HepG2 (cell line): ENCODE results near the gene LTK. TPM values are rescaled to one million over a fixed set of nuclear protein-coding genes. Genes with fewer than 3 reads are reported as not detected.
A peak's percentile ranks its signal among the peaks of the same experiment; 100 is the strongest.

Source experiments
- AGO2 ChIP-seq: fragments of 200-400 bp; formaldehyde crosslinking; optimal IDR thresholded peaks from 2 replicates; pipeline ENCODE3; 2017; ENCODE audit warnings: mild to moderate bottlenecking, low read depth, low read length, moderate library complexity
- EED ChIP-seq: sonication (generic); formaldehyde crosslinking; IDR thresholded peaks from 2 replicates; pipeline ENCODE4 v1.5.0; 2020; ENCODE audit warnings: mild to moderate bottlenecking, missing genetic modification reagents
- KLF6 ChIP-seq: IDR thresholded peaks from 2 replicates; pipeline ENCODE4 v1.8.0; 2016; ENCODE audit warnings: missing biosample characterization, missing genetic modification reagents
- NFYC ChIP-seq: IDR thresholded peaks from 2 replicates; pipeline ENCODE4 v1.6.1; 2016; ENCODE audit warnings: missing genetic modification reagents, missing compliant biosample characterization
- PBX3 ChIP-seq: sonication (generic); formaldehyde crosslinking; IDR thresholded peaks from 2 replicates; pipeline ENCODE4 v1.8.1; 2023; ENCODE audit warnings: missing genetic modification reagents, inconsistent platforms, borderline replicate concordance
- PRDM15 ChIP-seq: sonication (generic); formaldehyde crosslinking; IDR thresholded peaks from 2 replicates; pipeline ENCODE4 v1.4.0; 2020; ENCODE audit warnings: missing genetic modification reagents
- TMF1 ChIP-seq: sonication (generic); formaldehyde crosslinking; IDR thresholded peaks from 2 replicates; pipeline ENCODE4 v1.8.1; 2022; ENCODE audit warnings: low read depth, missing genetic modification reagents
- ZNF138 ChIP-seq: sonication (generic); formaldehyde crosslinking; IDR thresholded peaks from 2 replicates; pipeline ENCODE4 v1.5.0; 2020; ENCODE audit warnings: mild to moderate bottlenecking, low read depth, missing genetic modification reagents
- ZNF747 ChIP-seq: sonication (generic); formaldehyde crosslinking; IDR thresholded peaks from 2 replicates; pipeline ENCODE4 v1.8.1; 2023; ENCODE audit warnings: missing genetic modification reagents, mild to moderate bottlenecking, borderline replicate concordance
- ZNF788 ChIP-seq: sonication (generic); formaldehyde crosslinking; IDR thresholded peaks from 2 replicates; pipeline ENCODE4 v1.5.0; 2020; ENCODE audit warnings: mild to moderate bottlenecking, missing genetic modification reagents, borderline replicate concordance
- polyA plus RNA-seq, 8 experiments: library from polyadenylated mRNA; depleted of rRNA in 3 of 8; stranded (reverse) in 7 of 8; unstranded in 1 of 8; fragments of >200 nt; fragmentation: Illumina TruSeq in 4 of 8; extraction: Trizol in 4 of 8; gene quantifications; 2 replicates each; pipeline versions ENCODE4 v1.2.1 to v1.2.3, GENCODE V29; 2011 to 2016; ENCODE audit warnings: low read depth in 4 of 8, missing spikeins in 1 of 8, mixed read lengths in 1 of 8; ENCODE audit not compliant: insufficient read depth in 1 of 8
- total RNA-seq, 5 experiments: library from RNA; depleted of rRNA; stranded (reverse); fragments of >200 nt; fragmentation: Illumina TruSeq; extraction: Trizol; gene quantifications; 2 replicates each; pipeline ENCODE4 v1.2.3, GENCODE V29; 2016; ENCODE audit warnings: low read depth in 1 of 5

The LTK gene
- total and polyA plus RNA-seq, 2 of the 13 experiments (the other 11 are each of a cell fraction or from before 2014, with no cell fraction given): 0.01 TPM; not detected in 1

DNA sequence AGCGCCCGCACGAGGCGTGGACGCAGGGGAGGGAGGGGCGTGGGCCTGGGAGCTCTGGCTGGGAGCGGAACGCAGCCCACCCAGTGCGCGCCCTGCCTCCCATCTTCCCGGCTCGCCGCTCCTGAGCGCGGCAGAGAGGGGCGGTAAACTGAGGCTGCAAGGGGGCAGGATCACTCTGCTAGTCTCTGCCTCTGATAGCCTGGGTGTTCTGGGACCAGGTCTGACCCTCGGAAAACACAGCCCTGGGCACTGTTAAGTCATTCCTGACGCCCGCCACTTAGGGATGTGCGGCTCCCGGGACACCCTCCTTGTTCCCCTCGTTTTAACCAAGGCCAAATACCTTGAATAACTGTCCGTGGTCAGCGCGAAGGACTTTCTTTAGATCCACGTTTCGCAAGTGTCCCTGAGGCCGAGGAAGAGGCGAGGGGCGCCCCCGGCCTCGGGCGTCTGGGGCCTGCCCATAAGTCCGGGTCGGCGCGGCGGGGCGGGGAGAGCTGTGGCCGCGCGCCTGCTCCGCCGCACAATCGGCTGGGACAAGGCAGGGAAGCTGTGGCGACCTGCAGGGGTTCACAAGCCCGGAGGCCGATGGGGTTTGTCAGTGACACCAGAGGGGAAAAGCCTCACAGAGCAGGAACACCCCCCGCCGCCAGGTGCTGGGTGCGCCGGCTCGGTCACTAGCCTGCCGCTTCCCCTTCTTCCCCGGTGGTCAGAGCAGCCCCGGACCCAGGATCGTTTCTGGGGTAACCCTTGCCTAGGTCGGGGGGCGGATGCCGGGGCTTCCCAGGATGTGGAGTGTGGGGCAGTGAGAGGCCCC is 18.5 kb downstream of the LTK start (continued):
- 0 out of 2 replicates have a peak, but pooled peaks have one; percentile 16 for TF ChIP-seq PBX3 (CRISPR knock-in tag)
- no peak for TF ChIP-seq PRDM15 (CRISPR knock-in tag)
- TF ChIP-seq ZNF788 (CRISPR knock-in tag): 0 out of 2 replicates have a peak, but pooled peaks have one; percentile 43
- peak; percentile 40; the same call in 1 of the 2 replicates for TF ChIP-seq ZNF747 (CRISPR knock-in tag)
- TF ChIP-seq AGO2: peak; percentile 30
- TF ChIP-seq NFYC (CRISPR knock-in tag): no peak
- no peak for TF ChIP-seq KLF6 (CRISPR knock-in tag)
- no peak for TF ChIP-seq ZNF138 (CRISPR knock-in tag)
- peak; percentile 62; the same call in 1 of the 2 replicates for TF ChIP-seq TMF1 (CRISPR knock-in tag)
- 0 out of 2 replicates have a peak, but pooled peaks have one; percentile 48 for TF ChIP-seq EED (CRISPR knock-in tag)
